Mucosa of rectum (tissue), 2 donors: ENCODE data around the gene CARD11.

Experiments
- H3K27ac ChIP-seq, 2 donors: one replicate each; pipeline ENCODE4 v1.7.0; 2013; ENCODE audit warnings: inconsistent platforms in 2 of 2, low read depth in 2 of 2, low read length in 2 of 2
- H3K27me3 ChIP-seq, 2 donors: one replicate each; pipeline ENCODE4 v1.7.0; 2013; ENCODE audit warnings: low read length in 2 of 2; ENCODE audit not compliant: control insufficient read depth in 2 of 2, insufficient read depth in 2 of 2
- H3K36me3 ChIP-seq, 2 donors: one replicate each; pipeline ENCODE4 v1.7.0; 2013; ENCODE audit warnings: low read length in 2 of 2; ENCODE audit not compliant: control insufficient read depth in 2 of 2, insufficient read depth in 2 of 2
- H3K4me1 ChIP-seq, 2 donors: one replicate each; pipeline ENCODE4 v1.7.0; 2013; ENCODE audit warnings: low read length in 2 of 2, mild to moderate bottlenecking in 1 of 2; ENCODE audit not compliant: control insufficient read depth in 2 of 2, insufficient read depth in 2 of 2
- H3K4me3 ChIP-seq, 2 donors: one replicate each; pipeline ENCODE4 v1.7.0; 2013; ENCODE audit warnings: low read length in 2 of 2
- H3K9ac ChIP-seq, 2 donors: one replicate each; pipeline ENCODE4 v1.7.0; 2013; ENCODE audit warnings: low read length in 2 of 2, low read depth in 1 of 2, mild to moderate bottlenecking in 1 of 2
- H3K9me3 ChIP-seq, 2 donors: one replicate each; pipeline ENCODE4 v1.7.0; 2013; ENCODE audit warnings: low read length in 2 of 2; ENCODE audit not compliant: control insufficient read depth in 2 of 2
- donor health status: healthy.
- donor health status: Normal muscosa, but diverticular disease.

CARD11 gene

DNA sequence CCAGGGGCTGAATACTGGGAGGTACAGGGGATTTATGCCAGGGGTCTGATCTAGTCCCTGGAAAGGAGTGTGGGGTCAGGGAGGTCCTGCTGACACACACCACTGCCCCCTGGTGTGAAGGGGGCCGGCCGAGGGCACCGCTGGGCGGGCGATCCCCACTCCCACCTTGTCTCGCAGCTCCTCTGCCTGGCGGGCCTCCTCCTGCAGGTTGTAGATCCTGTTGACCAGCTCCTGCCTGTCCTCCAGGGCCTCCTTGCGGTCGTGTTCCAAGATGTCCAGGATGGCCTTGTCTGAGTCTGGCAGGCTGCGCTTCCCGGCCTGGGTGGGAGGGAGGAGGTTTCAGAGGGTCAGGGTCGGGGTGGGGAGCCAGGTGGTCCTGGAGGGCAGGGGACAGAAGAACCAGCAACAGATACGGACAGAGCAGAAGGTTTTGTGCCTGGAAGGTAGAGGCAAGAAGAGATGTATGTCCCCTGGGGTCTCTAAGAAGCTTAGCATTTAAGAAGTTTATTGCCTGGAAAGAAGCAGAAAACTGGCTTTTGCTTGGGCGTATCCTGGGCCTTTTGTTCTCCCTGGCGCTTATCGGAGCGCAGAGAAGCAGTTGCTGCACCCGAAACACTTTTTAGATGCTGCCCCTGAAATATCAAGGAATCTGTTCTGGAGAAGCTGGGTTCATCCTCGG, 105.0 kb downstream of the CARD11 start:
- no peak overlapping the region for H3K9ac ChIP-seq
- H3K4me3 ChIP-seq, result no peak overlapping the region
- H3K4me1 ChIP-seq, result no peaks in the 10 kb centered on the region
- no peaks in the 10 kb centered on the region for H3K9me3 ChIP-seq
- H3K27ac ChIP-seq, result no peak overlapping the region
- H3K27me3 ChIP-seq, result no peaks in the 10 kb centered on the region
- H3K36me3 ChIP-seq, result no peaks in the 10 kb centered on the region

DNA sequence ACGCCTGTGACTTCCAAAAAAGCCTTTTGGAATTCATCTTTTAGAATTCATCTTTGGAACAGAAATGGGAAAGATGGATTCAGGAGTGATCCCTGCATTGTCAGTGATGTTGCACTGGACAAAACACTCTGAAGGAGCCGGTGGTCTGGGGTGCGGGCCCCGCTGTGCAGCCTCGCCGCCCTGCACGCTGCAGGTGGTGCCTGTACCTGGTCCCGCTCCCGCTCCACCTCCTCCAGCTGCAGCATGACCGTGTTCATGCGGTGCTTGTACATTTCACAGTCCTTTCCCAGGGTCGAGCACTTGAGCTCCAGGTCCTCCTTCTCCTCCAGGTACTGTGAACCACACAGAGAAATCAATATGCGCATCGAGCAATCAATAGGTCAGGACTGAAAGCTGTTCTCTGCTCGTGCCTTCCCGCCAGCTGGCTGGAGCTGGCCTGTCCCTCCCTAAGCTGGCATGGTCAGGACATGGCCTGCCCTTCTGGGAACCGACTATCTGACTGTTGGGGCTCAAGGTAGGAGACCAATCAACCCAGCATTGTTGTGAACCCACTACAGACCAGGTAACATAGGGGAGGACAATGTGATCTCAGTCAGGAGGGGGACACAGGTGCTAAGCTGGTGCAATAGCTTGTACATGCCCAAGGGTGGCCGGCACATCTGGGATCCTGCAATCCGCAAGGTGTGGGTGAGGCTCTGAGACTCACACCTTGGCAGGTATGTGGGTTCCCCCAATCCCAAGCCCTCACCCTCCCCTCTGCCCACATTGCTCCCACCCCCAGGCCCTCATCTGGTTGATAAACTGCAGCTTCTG, 105.8 kb downstream of the CARD11 start:
- H3K36me3 ChIP-seq, result no peaks in the 10 kb centered on the region
- no peak overlapping the region for H3K4me3 ChIP-seq
- H3K9ac ChIP-seq, result no peak overlapping the region
- no peak overlapping the region for H3K27ac ChIP-seq
- H3K27me3 ChIP-seq, result no peaks in the 10 kb centered on the region
- no peaks in the 10 kb centered on the region for H3K9me3 ChIP-seq
- H3K4me1 ChIP-seq, result no peaks in the 10 kb centered on the region

DNA sequence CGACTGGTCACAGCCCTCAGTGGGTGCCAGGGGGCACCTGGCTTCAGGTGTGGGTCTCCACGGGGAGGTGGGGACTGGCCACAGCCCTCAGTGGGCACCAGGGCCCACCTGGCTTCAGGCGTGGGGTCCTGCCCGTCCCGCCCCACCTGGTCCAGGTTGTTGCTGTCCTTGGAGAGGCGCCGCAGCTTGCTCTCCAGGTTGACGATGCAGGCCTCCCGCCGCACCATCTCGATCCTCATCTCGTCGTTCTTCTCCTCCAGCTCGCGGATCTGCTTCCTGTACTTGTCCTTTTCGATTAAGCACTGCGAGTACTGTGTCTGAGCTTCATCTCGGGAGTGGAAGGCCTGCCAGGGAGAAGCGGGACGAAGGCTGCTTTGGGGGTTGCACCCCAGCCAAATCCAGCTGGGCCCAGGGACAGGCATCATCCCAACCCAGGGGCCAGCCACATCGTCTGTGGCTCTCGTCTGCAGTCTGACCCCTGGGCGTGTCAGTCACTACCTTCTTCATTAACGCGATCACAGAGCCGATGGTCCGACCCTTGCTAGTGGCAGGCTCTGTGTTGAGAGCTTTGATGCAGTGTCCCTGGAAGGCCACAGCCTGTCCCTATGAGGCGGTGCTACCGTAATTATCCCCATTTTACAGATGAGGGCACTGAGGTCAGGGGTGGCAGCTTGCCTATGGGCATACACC, 106.6 kb downstream of the CARD11 start:
- Histone ChIP-seq H3K4me1 (no peaks in the 10 kb centered on the region), H3K9ac (no peak overlapping the region), H3K9me3 (no peaks in the 10 kb centered on the region), H3K4me3 (no peak overlapping the region), H3K27me3 (no peaks in the 10 kb centered on the region), H3K36me3 (no peaks in the 10 kb centered on the region), H3K27ac (no peak overlapping the region)

DNA sequence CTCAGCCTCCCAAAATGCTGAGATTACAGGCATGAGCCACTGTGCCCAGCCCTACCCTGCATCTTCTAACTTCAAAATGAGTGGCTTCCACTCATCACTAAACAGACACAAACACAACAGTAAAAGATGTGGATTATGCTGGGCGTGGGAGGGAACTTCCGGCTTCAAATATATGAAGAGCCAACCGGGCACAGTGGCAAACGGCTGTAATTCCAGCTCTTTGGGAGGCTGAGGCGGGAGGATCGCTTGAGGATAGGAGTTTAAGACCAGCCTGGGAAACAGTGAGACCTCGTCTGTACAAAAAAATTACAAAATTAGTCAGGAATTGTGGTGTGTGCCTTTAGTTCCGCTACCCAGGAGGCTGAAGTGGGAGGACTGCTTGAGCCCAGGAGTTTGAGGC, 107.4 kb downstream of the CARD11 start:
- no peak overlapping the region for H3K9ac ChIP-seq
- no peaks in the 10 kb centered on the region for H3K9me3 ChIP-seq
- H3K4me1 ChIP-seq, result no peaks in the 10 kb centered on the region
- H3K27ac ChIP-seq, result no peak overlapping the region
- H3K4me3 ChIP-seq, result no peak overlapping the region
- H3K36me3 ChIP-seq, result no peaks in the 10 kb centered on the region
- H3K27me3 ChIP-seq, result no peaks in the 10 kb centered on the region

DNA sequence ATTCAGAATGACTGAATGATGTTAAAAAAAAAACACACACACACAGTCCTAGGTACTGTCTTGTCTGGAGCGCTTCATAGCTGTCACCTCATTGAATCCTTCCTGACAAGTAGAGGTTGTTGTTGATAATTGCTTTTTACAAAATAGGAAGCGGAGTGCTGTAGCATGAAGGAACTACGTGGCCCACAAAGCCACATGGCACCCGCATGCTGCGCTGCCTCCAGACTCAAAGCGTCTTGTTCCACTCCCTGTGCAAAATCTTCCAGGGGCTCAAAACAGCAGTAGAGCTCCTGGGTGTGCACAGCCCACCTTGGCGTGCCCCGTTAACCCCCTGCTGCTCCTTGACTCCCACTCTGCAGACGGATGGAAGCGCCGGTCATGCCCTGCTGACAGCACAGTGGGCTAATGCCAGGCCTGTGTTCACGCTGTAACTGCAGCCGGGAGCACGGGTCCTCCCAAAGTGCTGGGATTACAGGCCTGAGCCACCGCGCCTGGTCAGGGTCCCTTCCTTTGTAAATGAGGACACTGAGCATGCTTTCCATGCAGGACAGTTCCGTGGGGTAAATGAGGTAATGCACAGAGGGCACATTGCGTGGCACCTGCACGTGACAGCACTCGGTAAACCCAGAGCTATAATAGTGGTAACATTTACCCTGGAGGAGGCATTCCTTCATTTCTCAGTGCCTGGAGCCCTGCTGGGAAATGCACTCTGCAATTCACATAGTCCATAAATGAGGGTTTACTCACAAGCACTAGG, 108.5 kb downstream of the CARD11 start:
- Histone ChIP-seq H3K36me3 (no peaks in the 10 kb centered on the region), H3K4me1 (no peaks in the 10 kb centered on the region), H3K4me3 (no peak overlapping the region), H3K9me3 (no peaks in the 10 kb centered on the region), H3K27me3 (peaks cover 0 to 2% of the 10 kb centered on the region in 2 donors), H3K9ac (no peak overlapping the region), H3K27ac (no peak overlapping the region)

DNA sequence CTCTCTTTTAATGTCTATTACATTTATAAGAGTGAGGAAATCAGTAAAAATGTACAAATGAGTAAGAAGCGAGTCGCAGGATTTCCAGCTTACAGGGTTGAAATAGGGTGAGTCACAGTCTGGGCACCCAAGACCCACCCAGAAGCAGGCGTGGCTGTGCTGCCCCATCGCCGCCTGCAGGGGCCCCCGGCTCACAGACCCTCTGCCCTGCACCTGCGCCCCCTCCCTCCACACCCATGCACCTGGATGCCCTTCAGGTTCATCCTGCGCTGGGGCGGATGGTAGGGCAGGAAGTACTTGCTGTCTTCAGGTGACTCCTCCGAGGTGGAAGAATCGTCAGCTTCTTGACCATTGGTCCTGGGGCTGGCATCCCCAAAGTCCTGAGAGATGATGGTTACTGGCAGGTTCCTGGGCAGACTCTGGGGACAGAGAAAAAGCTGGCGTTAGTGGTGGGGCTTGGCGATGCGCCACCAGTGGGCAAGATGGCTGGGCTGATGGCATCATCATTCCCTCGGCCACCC, 109.4 kb downstream of the CARD11 start:
- no peaks in the 10 kb centered on the region for H3K4me1 ChIP-seq
- no peak overlapping the region for H3K27ac ChIP-seq
- peaks cover 0 to 2% of the 10 kb centered on the region in 2 donors for H3K27me3 ChIP-seq
- no peaks in the 10 kb centered on the region for H3K9me3 ChIP-seq
- no peak overlapping the region for H3K4me3 ChIP-seq
- no peak overlapping the region for H3K9ac ChIP-seq
- no peaks in the 10 kb centered on the region for H3K36me3 ChIP-seq

DNA sequence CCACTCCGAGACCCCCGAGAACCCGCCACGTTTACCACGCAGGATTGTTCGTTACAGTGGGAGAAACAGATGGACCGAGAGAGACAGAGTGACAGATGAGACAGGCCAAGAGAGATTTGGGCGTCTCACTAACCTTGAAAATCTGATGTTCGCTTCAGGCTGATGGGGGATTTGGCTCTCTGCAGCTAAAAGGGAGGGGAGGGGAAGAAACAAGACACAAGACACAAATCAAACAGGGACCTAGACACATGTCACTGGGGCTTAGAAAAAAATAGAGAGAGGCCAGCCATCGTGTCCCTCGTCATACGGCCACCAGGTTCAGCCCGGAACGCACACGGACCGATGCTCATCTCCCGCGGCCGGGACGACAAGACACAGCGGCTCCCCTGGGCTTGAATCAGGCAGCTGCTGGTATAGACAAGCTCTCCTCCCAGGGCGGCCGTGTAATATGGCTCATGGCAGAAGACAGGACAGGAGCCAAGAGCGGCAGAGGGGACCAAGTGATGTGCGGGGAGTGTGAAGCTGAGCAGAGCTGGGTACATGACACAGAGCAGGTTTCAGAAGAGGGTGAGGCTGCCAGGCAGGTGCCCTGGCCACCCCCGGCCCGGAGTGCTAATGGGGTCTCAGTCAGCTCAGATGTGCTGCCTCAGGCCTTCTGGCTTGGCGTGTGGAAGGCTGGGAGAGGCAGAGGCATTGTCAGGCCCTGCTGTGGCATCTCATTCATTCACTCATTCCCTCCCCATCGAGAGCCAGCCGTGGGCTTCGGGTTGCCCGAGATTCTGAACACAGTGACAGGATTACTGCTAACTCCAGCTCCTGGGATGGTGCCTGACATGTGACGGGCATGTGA, 111.0 kb downstream of the CARD11 start:
- H3K27ac ChIP-seq, result no peak overlapping the region
- H3K27me3 ChIP-seq, result peaks cover 0 to 2% of the 10 kb centered on the region in 2 donors
- no peak overlapping the region for H3K9ac ChIP-seq
- H3K4me3 ChIP-seq, result no peak overlapping the region
- H3K36me3 ChIP-seq, result no peaks in the 10 kb centered on the region
- no peaks in the 10 kb centered on the region for H3K4me1 ChIP-seq
- no peaks in the 10 kb centered on the region for H3K9me3 ChIP-seq

DNA sequence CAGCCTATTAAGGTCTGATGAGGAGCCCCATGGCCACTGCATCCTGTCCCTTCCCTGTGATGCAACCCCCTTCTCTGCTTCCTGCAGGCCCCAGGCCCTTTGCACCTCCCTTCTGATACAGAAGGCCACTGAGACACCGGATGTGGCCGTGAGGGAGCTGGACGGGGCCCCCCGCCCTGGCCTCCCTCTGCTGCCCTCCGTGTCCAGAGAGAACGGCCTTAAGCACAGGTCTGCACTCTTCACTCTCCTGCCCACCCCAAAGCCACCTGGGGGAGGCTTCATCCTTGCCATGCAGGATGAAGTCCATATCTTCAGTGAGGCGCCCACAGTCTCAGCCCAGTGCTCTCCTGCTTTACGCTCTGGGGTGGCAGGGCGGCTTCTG, 112.6 kb downstream of the CARD11 start:
- H3K4me3 ChIP-seq, result no peak overlapping the region
- H3K9ac ChIP-seq, result no peak overlapping the region
- H3K36me3 ChIP-seq, result no peaks in the 10 kb centered on the region
- H3K27me3 ChIP-seq, result peaks cover 0 to 2% of the 10 kb centered on the region in 2 donors
- H3K27ac ChIP-seq, result no peak overlapping the region
- no peaks in the 10 kb centered on the region for H3K4me1 ChIP-seq
- no peaks in the 10 kb centered on the region for H3K9me3 ChIP-seq

DNA sequence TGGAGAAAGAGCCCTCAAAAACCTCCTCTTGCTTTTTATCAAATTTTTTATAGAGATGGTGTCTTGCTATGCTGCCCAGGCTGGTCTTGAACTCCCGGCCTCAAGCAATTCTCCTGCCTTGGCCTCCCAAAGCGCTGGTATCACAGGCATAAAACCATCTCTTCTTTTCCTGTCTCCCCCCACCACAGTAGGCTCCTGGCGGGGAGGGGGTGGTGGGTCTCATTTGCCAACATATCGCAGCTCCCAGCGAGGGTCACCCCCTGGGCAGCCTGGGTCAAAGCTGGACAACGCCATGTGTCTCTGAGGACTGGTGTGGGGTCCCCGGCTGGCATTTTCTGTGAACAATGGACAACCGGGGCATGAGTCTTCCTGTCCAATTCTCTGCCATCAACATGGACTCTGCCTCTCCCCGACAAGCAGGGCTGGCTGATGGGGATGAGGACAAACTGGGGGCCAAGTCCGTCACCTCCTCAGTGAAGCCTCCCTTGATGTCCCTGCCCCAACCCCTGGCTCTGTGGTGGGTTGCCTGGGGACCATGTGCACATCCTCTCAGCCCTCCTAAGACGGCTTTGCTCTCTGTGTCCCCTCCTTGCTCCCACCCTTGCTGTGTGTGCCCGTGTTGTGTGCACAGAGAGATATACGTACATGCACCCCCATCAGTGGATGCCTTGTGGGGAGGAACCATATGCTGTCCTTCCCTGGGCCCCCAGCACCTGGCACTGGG, 113.2 kb downstream of the CARD11 start:
- Histone ChIP-seq H3K27ac (no peak overlapping the region), H3K27me3 (peaks cover 0 to 2% of the 10 kb centered on the region in 2 donors), H3K9me3 (no peaks in the 10 kb centered on the region), H3K9ac (no peak overlapping the region), H3K36me3 (no peaks in the 10 kb centered on the region), H3K4me1 (no peaks in the 10 kb centered on the region), H3K4me3 (no peak overlapping the region)
